Measurements from ENCODE around the gene CTDSPL.

The CTDSPL gene

GRCh38 chr3:38000242-38000916 is 138.7 kb downstream of the CTDSPL start:
- Histone ChIP-seq H3K4me3 (ENCODE audit: low read length) (no peak overlapping the region), H3K4me1 (ENCODE audit: low read length) (peaks cover 16% of the 10 kb centered on the region), H3K9me2 (replicated peaks; ENCODE audit: insufficient read depth, low read length) (no peaks in the 10 kb centered on the region), H4K20me1 (ENCODE audit: insufficient read depth, low read length) (no peaks in the 10 kb centered on the region), H3K27ac (ENCODE audit: low read length) (no peak overlapping the region), H3K4me2 (ENCODE audit: low read depth, low read length) (no peak overlapping the region), H3F3A (ENCODE audit: insufficient read depth, low read length) (no peaks in the 10 kb centered on the region), H3K36me3 (replicated peaks; ENCODE audit: insufficient read depth, low read length) (no peaks in the 10 kb centered on the region), H3K79me2 (ENCODE audit: low read length) (no peaks in the 10 kb centered on the region), H3K9ac (ENCODE audit: low read length) (no peak overlapping the region), H2AFZ (ENCODE audit: low read length) (no peak overlapping the region), H3K9me3 (replicated peaks; ENCODE audit: insufficient read depth, low read length) (no peaks in the 10 kb centered on the region), H3K27me3 (replicated peaks; ENCODE audit: insufficient read depth, low read length) (no peaks in the 10 kb centered on the region)
- TF ChIP-seq EZH2 (optimal IDR thresholded peaks at IDR 0.05; ENCODE audit: low read depth, low read length) (no peak), CTCF (IDR thresholded peaks at IDR 0.05; ENCODE audit: low read length) (no peak), EZH2phosphoT487 (IDR thresholded peaks at IDR 0.05; ENCODE audit: low read length) (no peak)
- DNase-seq: no peak

- DNase-seq: no peak
- H3K27ac ChIP-seq (ENCODE audit: low read length): no peak overlapping the region
- H2AFZ ChIP-seq (ENCODE audit: low read length): no peak overlapping the region
- no peaks in the 10 kb centered on the region for H3K79me2 ChIP-seq (ENCODE audit: low read length)
- H4K20me1 ChIP-seq (ENCODE audit: insufficient read depth, low read length): no peaks in the 10 kb centered on the region
- H3F3A ChIP-seq (ENCODE audit: insufficient read depth, low read length): no peaks in the 10 kb centered on the region
- TF ChIP-seq CTCF (IDR thresholded peaks at IDR 0.05; ENCODE audit: low read length) (no peak), EZH2phosphoT487 (IDR thresholded peaks at IDR 0.05; ENCODE audit: low read length) (no peak), EZH2 (optimal IDR thresholded peaks at IDR 0.05; ENCODE audit: low read depth, low read length) (no peak)
- no peaks in the 10 kb centered on the region for H3K36me3 ChIP-seq (replicated peaks; ENCODE audit: insufficient read depth, low read length)
- H3K9ac ChIP-seq (ENCODE audit: low read length): no peak overlapping the region
- no peak overlapping the region for H3K4me3 ChIP-seq (ENCODE audit: low read length)
- peaks cover 15% of the 10 kb centered on the region for H3K4me1 ChIP-seq (ENCODE audit: low read length)
- H3K27me3 ChIP-seq (replicated peaks; ENCODE audit: insufficient read depth, low read length): no peaks in the 10 kb centered on the region
- no peaks in the 10 kb centered on the region for H3K9me3 ChIP-seq (replicated peaks; ENCODE audit: insufficient read depth, low read length)
- no peaks in the 10 kb centered on the region for H3K9me2 ChIP-seq (replicated peaks; ENCODE audit: insufficient read depth, low read length)
- no peak overlapping the region for H3K4me2 ChIP-seq (ENCODE audit: low read depth, low read length)
Measured at GRCh38 chr3:38000965-38001455, 139.3 kb downstream of the CTDSPL start.

GRCh38 chr3:38001456-38002081 is 139.9 kb downstream of the CTDSPL start:
- Histone ChIP-seq H3K27ac (ENCODE audit: low read length) (no peak overlapping the region), H3K9me2 (replicated peaks; ENCODE audit: insufficient read depth, low read length) (no peaks in the 10 kb centered on the region), H3K27me3 (replicated peaks; ENCODE audit: insufficient read depth, low read length) (no peaks in the 10 kb centered on the region), H3K79me2 (ENCODE audit: low read length) (no peaks in the 10 kb centered on the region), H2AFZ (ENCODE audit: low read length) (no peak overlapping the region), H3F3A (ENCODE audit: insufficient read depth, low read length) (no peaks in the 10 kb centered on the region), H3K36me3 (replicated peaks; ENCODE audit: insufficient read depth, low read length) (no peaks in the 10 kb centered on the region), H3K9me3 (replicated peaks; ENCODE audit: insufficient read depth, low read length) (no peaks in the 10 kb centered on the region), H3K4me3 (ENCODE audit: low read length) (no peak overlapping the region), H3K4me1 (ENCODE audit: low read length) (peaks cover 14% of the 10 kb centered on the region), H3K4me2 (ENCODE audit: low read depth, low read length) (no peak overlapping the region), H4K20me1 (ENCODE audit: insufficient read depth, low read length) (no peaks in the 10 kb centered on the region), H3K9ac (ENCODE audit: low read length) (no peak overlapping the region)
- no peak for DNase-seq
- TF ChIP-seq EZH2 (optimal IDR thresholded peaks at IDR 0.05; ENCODE audit: low read depth, low read length): no peak
- peak; percentile 21 for TF ChIP-seq CTCF (IDR thresholded peaks at IDR 0.05; ENCODE audit: low read length)
